ENCODE results near the gene TDRD7. TPM values are rescaled to one million over a fixed set of nuclear protein-coding genes. Genes with fewer than 3 reads are reported as not detected.
A peak's percentile ranks its signal among the peaks of the same experiment; 100 is the strongest.

The TDRD7 gene
- total RNA-seq, 1 experiment from 2014 or later: 3.6 TPM

DNA sequence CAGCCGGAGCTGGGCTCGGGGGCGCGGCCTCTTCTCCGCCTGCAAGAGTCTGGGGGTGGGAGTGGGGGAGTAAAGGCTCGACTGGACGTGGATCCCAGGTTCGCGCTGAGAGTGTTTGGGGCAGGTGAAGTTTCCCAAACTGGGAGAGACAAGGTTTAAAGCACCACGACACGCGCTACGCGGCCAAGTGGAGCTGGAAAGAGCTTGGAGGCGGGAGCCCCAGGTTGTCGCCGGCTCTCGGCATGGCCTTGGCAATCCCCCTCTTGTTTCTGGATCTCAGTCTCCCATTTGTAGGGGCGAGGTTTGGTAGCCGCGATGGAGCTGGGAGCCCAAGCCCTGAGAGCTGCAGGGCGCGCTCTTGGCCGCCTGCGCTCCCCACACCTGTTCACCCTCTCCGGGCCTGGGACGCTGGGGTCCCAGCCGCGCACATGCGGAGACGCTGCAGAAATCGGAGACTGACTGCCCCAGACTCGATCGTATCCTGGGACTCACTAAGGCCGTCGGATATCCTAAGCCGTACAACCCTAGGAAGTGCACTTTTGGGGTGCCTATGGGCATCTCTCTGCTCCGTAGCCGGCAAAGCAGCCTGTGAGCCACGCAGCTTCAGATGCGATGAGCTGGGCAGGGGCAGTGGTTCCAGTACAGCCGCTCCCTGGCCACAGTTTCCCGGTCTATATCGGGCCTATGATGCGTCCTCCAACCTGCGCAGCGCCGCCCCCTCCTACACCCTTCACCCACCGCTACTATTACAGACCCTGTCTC, 90.5 kb downstream of the TDRD7 start:
- CTCF ChIA-PET: interaction anchor here (0.5 to 0.7 kb wide), 2 partner anchors 32 to 35 kb away, joined by 3 to 6 read pairs; no protein-coding TSS in a partner anchor
- intact Hi-C loops (cut with micrococcal nuclease; ENCODE audit: unreplicated experiment): no loop called here
- no peak overlapping the region for H3K27ac ChIP-seq (ENCODE audit: low read depth, low read length, poor library complexity, severe bottlenecking)

DNA sequence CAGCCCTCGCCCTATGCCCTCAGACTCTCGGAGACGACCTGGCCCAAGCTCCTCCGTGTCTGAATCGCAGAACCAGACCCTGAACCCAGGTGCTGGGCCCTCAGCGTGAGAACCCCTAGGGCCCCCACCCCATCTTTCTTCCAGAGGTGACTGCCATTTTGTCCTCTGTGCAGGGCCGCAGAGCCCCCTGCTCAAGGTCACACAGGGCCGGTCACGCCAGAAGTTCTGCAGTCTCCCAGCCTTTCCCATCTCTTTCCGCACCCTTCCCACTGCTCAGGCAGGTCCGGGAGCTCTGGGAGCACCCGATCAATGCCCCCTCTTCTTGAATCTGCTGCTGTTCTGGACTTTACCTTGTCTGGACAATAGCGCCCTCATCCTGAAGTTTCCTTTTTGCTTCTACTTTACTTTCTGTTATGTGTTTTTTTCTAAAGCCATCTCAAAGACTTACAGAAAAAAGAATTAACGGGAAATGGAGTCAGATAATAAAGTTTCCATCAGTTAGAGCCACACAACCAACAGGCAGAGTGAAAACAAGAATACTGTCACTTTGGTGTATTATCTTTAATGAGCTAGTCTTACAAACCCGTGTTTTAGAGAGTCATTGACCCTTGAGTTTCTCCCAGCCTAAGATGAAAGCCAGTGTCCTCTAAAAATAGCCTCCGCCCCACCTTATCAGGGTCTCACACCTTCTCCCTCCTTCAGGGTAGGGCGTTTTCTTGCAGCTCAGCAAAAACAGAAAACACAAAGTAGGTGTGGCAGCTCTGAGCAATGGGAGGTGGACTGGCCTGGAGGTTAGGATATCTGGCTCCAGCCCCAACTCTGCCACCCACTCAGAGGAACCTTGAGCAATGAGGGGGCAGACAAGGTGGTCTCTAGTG, 91.3 kb downstream of the TDRD7 start:
- intact Hi-C loops (cut with micrococcal nuclease; ENCODE audit: unreplicated experiment): no loop called here
- H3K27ac ChIP-seq (ENCODE audit: low read depth, low read length, poor library complexity, severe bottlenecking): no peak overlapping the region
- TF ChIP-seq, protein P1, sequence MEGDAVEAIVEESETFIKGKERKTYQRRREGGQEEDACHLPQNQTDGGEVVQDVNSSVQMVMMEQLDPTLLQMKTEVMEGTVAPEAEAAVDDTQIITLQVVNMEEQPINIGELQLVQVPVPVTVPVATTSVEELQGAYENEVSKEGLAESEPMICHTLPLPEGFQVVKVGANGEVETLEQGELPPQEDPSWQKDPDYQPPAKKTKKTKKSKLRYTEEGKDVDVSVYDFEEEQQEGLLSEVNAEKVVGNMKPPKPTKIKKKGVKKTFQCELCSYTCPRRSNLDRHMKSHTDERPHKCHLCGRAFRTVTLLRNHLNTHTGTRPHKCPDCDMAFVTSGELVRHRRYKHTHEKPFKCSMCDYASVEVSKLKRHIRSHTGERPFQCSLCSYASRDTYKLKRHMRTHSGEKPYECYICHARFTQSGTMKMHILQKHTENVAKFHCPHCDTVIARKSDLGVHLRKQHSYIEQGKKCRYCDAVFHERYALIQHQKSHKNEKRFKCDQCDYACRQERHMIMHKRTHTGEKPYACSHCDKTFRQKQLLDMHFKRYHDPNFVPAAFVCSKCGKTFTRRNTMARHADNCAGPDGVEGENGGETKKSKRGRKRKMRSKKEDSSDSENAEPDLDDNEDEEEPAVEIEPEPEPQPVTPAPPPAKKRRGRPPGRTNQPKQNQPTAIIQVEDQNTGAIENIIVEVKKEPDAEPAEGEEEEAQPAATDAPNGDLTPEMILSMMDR (conservative IDR thresholded peaks at IDR 0.05; ENCODE audit: low read depth, low read length): no peak
- TF ChIP-seq EZH2 (IDR thresholded peaks at IDR 0.05; ENCODE audit: borderline replicate concordance, low read depth, low read length, poor library complexity, severe bottlenecking): no peak
- ChIA-PET CTCF (interaction anchor here (0.7 kb wide), 1 partner anchor 34 kb away, joined by 6 read pairs; no protein-coding TSS in a partner anchor), POLR2A (ENCODE audit: low non-redundant PET) (no interaction called here)
- no TSS peak for BruUV-seq (replicated peaks)
- H3K36me3 ChIP-seq (ENCODE audit: insufficient read depth, low read length, poor library complexity, severe bottlenecking): no peaks in the 10 kb centered on the region
- DNase-seq (ENCODE audit: low spot score): no peak
- peaks cover 70% of the 10 kb centered on the region for H3K27me3 ChIP-seq (replicated peaks; ENCODE audit: insufficient read depth, low read depth, low read length, poor library complexity)
- peaks cover 7% of the 10 kb centered on the region for H3K4me1 ChIP-seq (ENCODE audit: insufficient read depth, low read length, poor library complexity, severe bottlenecking)
- H3K9me3 ChIP-seq (ENCODE audit: low read depth, low read length, poor library complexity, severe bottlenecking): no peaks in the 10 kb centered on the region
- H3K4me3 ChIP-seq (ENCODE audit: low read depth, low read length, poor library complexity, severe bottlenecking): no peak overlapping the region

More for the DNA sequence above, 90.5 kb downstream of the TDRD7 start:
- Histone ChIP-seq H3K36me3 (ENCODE audit: insufficient read depth, low read length, poor library complexity, severe bottlenecking) (no peaks in the 10 kb centered on the region), H3K27me3 (replicated peaks; ENCODE audit: insufficient read depth, low read depth, low read length, poor library complexity) (peaks cover 70% of the 10 kb centered on the region), H3K9me3 (ENCODE audit: low read depth, low read length, poor library complexity, severe bottlenecking) (no peaks in the 10 kb centered on the region), H3K4me3 (ENCODE audit: low read depth, low read length, poor library complexity, severe bottlenecking) (peak overlapping the region; percentile 45), H3K4me1 (ENCODE audit: insufficient read depth, low read length, poor library complexity, severe bottlenecking) (peaks cover 7% of the 10 kb centered on the region)
- TF ChIP-seq EZH2 (IDR thresholded peaks at IDR 0.05; ENCODE audit: borderline replicate concordance, low read depth, low read length, poor library complexity, severe bottlenecking): peak; percentile 43
- TF ChIP-seq, protein P1 (conservative IDR thresholded peaks at IDR 0.05; ENCODE audit: low read depth, low read length): no peak
- BruUV-seq (replicated peaks): no TSS peak
- POLR2A ChIA-PET (ENCODE audit: low non-redundant PET): no interaction called here
- DNase-seq (ENCODE audit: low spot score): no peak

GRCh38 chr9:97503862-97504210, 91.9 kb downstream of the TDRD7 start:
- peaks cover 70% of the 10 kb centered on the region for H3K27me3 ChIP-seq (replicated peaks; ENCODE audit: insufficient read depth, low read depth, low read length, poor library complexity)
- BruUV-seq (replicated peaks): no TSS peak
- peaks cover 7% of the 10 kb centered on the region for H3K4me1 ChIP-seq (ENCODE audit: insufficient read depth, low read length, poor library complexity, severe bottlenecking)
- intact Hi-C loops (cut with micrococcal nuclease; ENCODE audit: unreplicated experiment): no loop called here
- H3K27ac ChIP-seq (ENCODE audit: low read depth, low read length, poor library complexity, severe bottlenecking): no peak overlapping the region
- CTCF ChIA-PET: no interaction called here
- no peak overlapping the region for H3K4me3 ChIP-seq (ENCODE audit: low read depth, low read length, poor library complexity, severe bottlenecking)
- no peak for DNase-seq (ENCODE audit: low spot score)
- POLR2A ChIA-PET (ENCODE audit: low non-redundant PET): no interaction called here
- no peaks in the 10 kb centered on the region for H3K9me3 ChIP-seq (ENCODE audit: low read depth, low read length, poor library complexity, severe bottlenecking)
- H3K36me3 ChIP-seq (ENCODE audit: insufficient read depth, low read length, poor library complexity, severe bottlenecking): no peaks in the 10 kb centered on the region
- no peak for TF ChIP-seq EZH2 (IDR thresholded peaks at IDR 0.05; ENCODE audit: borderline replicate concordance, low read depth, low read length, poor library complexity, severe bottlenecking)
- TF ChIP-seq, protein P1 (conservative IDR thresholded peaks at IDR 0.05; ENCODE audit: low read depth, low read length): no peak

Measured in A673 (cell line).